H9 (cell line): ENCODE measurements around the gene PPP2CA. TPM values are rescaled to one million over a fixed set of nuclear protein-coding genes. Genes with fewer than 3 reads are reported as not detected.

ENCODE experiments used
- DNase-seq: peaks from one replicate; pipeline ENCODE4 v3.0.0-alpha.2; 2017
- H2AFZ ChIP-seq: one replicate; pipeline ENCODE4 v1.6.1; 2013; ENCODE audit warnings: mild to moderate bottlenecking, low read length, control low read depth, moderate library complexity
- H2AK5ac ChIP-seq: 2 replicates; pipeline ENCODE4 v1.6.1; 2013; ENCODE audit warnings: low read length, control low read depth, mixed read lengths; ENCODE audit not compliant: insufficient read length
- H2BK120ac ChIP-seq: one replicate; pipeline ENCODE4 v1.6.1; 2013; ENCODE audit warnings: low read depth, mild to moderate bottlenecking, low read length, control low read depth, inconsistent platforms; ENCODE audit not compliant: poor library complexity, severe bottlenecking
- H2BK12ac ChIP-seq: 2 replicates; pipeline ENCODE4 v1.6.1; 2013; ENCODE audit warnings: low read length, control low read depth, mixed read lengths, low read depth; ENCODE audit not compliant: insufficient read length
- H2BK15ac ChIP-seq: 2 replicates; pipeline ENCODE4 v1.6.1; 2013; ENCODE audit warnings: low read depth, low read length, control low read depth
- H2BK20ac ChIP-seq: one replicate; pipeline ENCODE4 v1.6.1; 2013; ENCODE audit warnings: low read depth, mild to moderate bottlenecking, low read length, control low read depth, inconsistent platforms; ENCODE audit not compliant: poor library complexity, severe bottlenecking
- H2BK5ac ChIP-seq: 2 replicates; pipeline ENCODE4 v1.6.1; 2013; ENCODE audit warnings: low read length, control low read depth, mixed read lengths; ENCODE audit not compliant: insufficient read length
- H3K14ac ChIP-seq: 2 replicates; pipeline ENCODE4 v1.6.1; 2013; ENCODE audit warnings: low read length, control low read depth; ENCODE audit not compliant: insufficient read depth
- H3K18ac ChIP-seq: 2 replicates; pipeline ENCODE4 v1.6.1; 2013; ENCODE audit warnings: low read depth, mild to moderate bottlenecking, mixed read lengths, low read length, control low read depth; ENCODE audit not compliant: insufficient read length
- H3K23ac ChIP-seq: 2 replicates; pipeline ENCODE4 v1.6.1; 2013; ENCODE audit warnings: low read length, control low read depth, mixed read lengths, low read depth; ENCODE audit not compliant: insufficient read length
- H3K23me2 ChIP-seq: 2 replicates; pipeline ENCODE4 v1.6.1; 2013; ENCODE audit warnings: low read depth, mild to moderate bottlenecking, mixed read lengths, low read length, control low read depth; ENCODE audit not compliant: insufficient read length, poor library complexity, severe bottlenecking
- H3K27ac ChIP-seq: 2 replicates; pipeline ENCODE4 v1.5.1; 2013; ENCODE audit warnings: low read length, control low read depth, mixed read lengths, low read depth; ENCODE audit not compliant: insufficient read length
- H3K27me3 ChIP-seq: 2 replicates; pipeline ENCODE4 v1.6.1; 2013; ENCODE audit warnings: low read length, control low read depth, inconsistent platforms; ENCODE audit not compliant: insufficient read depth
- H3K4ac ChIP-seq: 2 replicates; pipeline ENCODE4 v1.6.1; 2013; ENCODE audit warnings: low read depth, mild to moderate bottlenecking, control low read depth, inconsistent platforms, low read length, moderate library complexity
- H3K4me1 ChIP-seq: 2 replicates; pipeline ENCODE4 v1.6.1; 2013; ENCODE audit warnings: low read length, control low read depth, inconsistent platforms; ENCODE audit not compliant: insufficient read depth
- H3K4me2 ChIP-seq: 2 replicates; pipeline ENCODE4 v1.6.1; 2013; ENCODE audit warnings: low read length, control low read depth, mixed read lengths; ENCODE audit not compliant: insufficient read length, insufficient read depth
- H3K56ac ChIP-seq: 2 replicates; pipeline ENCODE4 v1.6.1; 2013; ENCODE audit warnings: low read depth, mild to moderate bottlenecking, mixed read lengths, low read length, control low read depth; ENCODE audit not compliant: insufficient read length
- H3K79me1 ChIP-seq: 2 replicates; pipeline ENCODE4 v1.6.1; 2013; ENCODE audit warnings: low read depth, mild to moderate bottlenecking, moderate library complexity, low read length, control low read depth, inconsistent platforms; ENCODE audit not compliant: insufficient read depth, poor library complexity, severe bottlenecking
- H3K79me2 ChIP-seq: 2 replicates; pipeline ENCODE4 v1.6.1; 2013; ENCODE audit warnings: low read length, control low read depth, inconsistent platforms; ENCODE audit not compliant: insufficient read depth
- H3K9ac ChIP-seq: 2 replicates; pipeline ENCODE4 v1.6.1; 2013; ENCODE audit warnings: low read length, control low read depth, mixed read lengths; ENCODE audit not compliant: insufficient read length; ENCODE audit errors: extremely low read depth
- H3K9me3 ChIP-seq: one replicate; pipeline ENCODE4 v1.6.1; 2013; ENCODE audit warnings: low read depth, low read length, inconsistent platforms; ENCODE audit not compliant: control insufficient read depth
- H3T11ph ChIP-seq: one replicate; pipeline ENCODE4 v1.6.1; 2013; ENCODE audit warnings: mild to moderate bottlenecking, low read length, control low read depth, inconsistent platforms
- H4K20me1 ChIP-seq: one replicate; pipeline ENCODE4 v1.6.1; 2013; ENCODE audit not compliant: control insufficient read depth, insufficient read length, insufficient read depth
- H4K5ac ChIP-seq: 2 replicates; pipeline ENCODE4 v1.6.1; 2013; ENCODE audit warnings: low read depth, mild to moderate bottlenecking, mixed read lengths, low read length, control low read depth; ENCODE audit not compliant: insufficient read length
- H4K8ac ChIP-seq: replicated peaks from 2 replicates; pipeline ENCODE4 v1.6.1; 2013; ENCODE audit warnings: low read length, control low read depth, mixed read lengths, low read depth; ENCODE audit not compliant: insufficient read length
- H4K91ac ChIP-seq: 2 replicates; pipeline ENCODE4 v1.6.1; 2013; ENCODE audit warnings: low read depth, mild to moderate bottlenecking, moderate library complexity, mixed read lengths, low read length, control low read depth; ENCODE audit not compliant: insufficient read length
- H3K27ac Mint-ChIP-seq, 3 experiments: 2 replicates in 2 of 3; 3 replicates in 1 of 3; pipeline ENCODE4 v1.8.0; 2020 to 2021; ENCODE audit warnings: mixed read lengths in 3 of 3, mild to moderate bottlenecking in 1 of 3, moderate library complexity in 1 of 3
- H3K27me3 Mint-ChIP-seq: 2 replicates; pipeline ENCODE4 v1.8.0; 2021; ENCODE audit warnings: low read depth, mild to moderate bottlenecking, moderate library complexity, mixed read lengths
- H3K36me3 Mint-ChIP-seq, 3 experiments: 2 replicates in 2 of 3; 3 replicates in 1 of 3; pipeline ENCODE4 v1.8.0; 2020 to 2021; ENCODE audit warnings: low read depth in 3 of 3, mixed read lengths in 3 of 3; ENCODE audit not compliant: insufficient read depth in 1 of 3
- H3K4me1 Mint-ChIP-seq, 2 experiments: 2 replicates each; pipeline ENCODE4 v1.8.0; 2020; ENCODE audit warnings: mixed read lengths in 2 of 2
- H3K4me3 Mint-ChIP-seq, 2 experiments: 2 replicates in 1 of 2; 3 replicates in 1 of 2; pipeline ENCODE4 v1.8.0; 2020 to 2021; ENCODE audit warnings: mild to moderate bottlenecking in 2 of 2, mixed read lengths in 2 of 2, moderate library complexity in 1 of 2
- H3K9me3 Mint-ChIP-seq, 2 experiments: 2 replicates in 1 of 2; 3 replicates in 1 of 2; pipeline ENCODE4 v1.8.0; 2020; ENCODE audit warnings: mild to moderate bottlenecking in 2 of 2, mixed read lengths in 2 of 2, moderate library complexity in 1 of 2
- CTCF ChIP-seq: fragments of 200-600 bp; sonication (generic); conservative IDR thresholded peaks from 3 replicates; pipeline ENCODE4 v1.8.0; 2021; ENCODE audit warnings: antibody characterized with exemption, mild to moderate bottlenecking
- WGBS: extraction: QIAGEN DNeasy Blood & Tissue Kit; methylation state at CpG from one replicate; pipeline ENCODE4 v1.1.7; 2013; ENCODE audit warnings: missing lambda C conversion rate, low lambda C conversion rate, mixed read lengths; ENCODE audit not compliant: insufficient read length; ENCODE audit errors: extremely low coverage; 5-methylcytosine and 5-hydroxymethylcytosine counted together
- total RNA-seq: library from RNA; stranded (reverse); gene quantifications from 2 replicates; pipeline ENCODE4 v1.2.1, GENCODE V29; 2021

PPP2CA gene
- total RNA-seq, 1 experiment from 2014 or later = 244 TPM

DNA sequence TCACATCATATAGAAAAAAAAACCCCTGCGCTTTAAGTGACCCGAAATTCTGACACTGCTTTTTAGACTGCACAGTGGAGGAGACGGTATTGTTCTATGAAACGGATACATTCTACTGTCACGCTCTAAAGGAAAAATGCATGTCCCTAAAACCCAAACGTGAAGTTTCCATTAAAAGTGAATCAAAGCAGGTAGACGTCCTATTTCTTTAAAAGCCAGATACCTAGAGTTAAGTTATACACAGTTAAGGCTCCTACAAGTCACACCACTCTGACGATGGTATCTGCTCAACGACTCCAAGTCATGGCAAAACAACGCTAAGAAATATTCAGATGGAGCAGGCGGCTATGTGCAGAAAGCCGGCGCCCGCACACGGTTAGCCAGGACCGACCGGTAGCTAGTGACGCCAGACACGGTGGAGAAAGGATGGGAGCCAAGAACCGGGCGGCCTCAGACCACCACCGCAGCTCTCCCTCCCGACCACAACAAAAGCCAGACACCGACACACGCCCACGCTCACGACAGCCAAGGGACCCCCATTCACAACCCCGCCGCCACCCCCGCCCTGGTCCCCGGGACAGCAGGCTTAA lies 49.9 kb downstream of the PPP2CA start:
- Histone ChIP-seq H4K91ac (no peak overlapping the region), H2BK12ac (no peak overlapping the region), H3K14ac (peak overlapping the region; percentile 88), H3K79me2 (peaks cover 18% of the 10 kb centered on the region), H3K4me1 (peaks cover 3% of the 10 kb centered on the region), H2BK15ac (no peak overlapping the region), H3K56ac (no peak overlapping the region), H2BK5ac (no peak overlapping the region), H3K4me2 (peak overlapping the region; percentile 86), H3K9me3 (no peaks in the 10 kb centered on the region), H3K18ac (no peak overlapping the region), H2AFZ (no peak overlapping the region), H3T11ph (no peak overlapping the region), H3K23me2 (peaks cover 11% of the 10 kb centered on the region), H3K4ac (no peak overlapping the region), H3K27ac (no peak overlapping the region), H2BK20ac (no peak overlapping the region), H4K20me1 (peaks cover 3% of the 10 kb centered on the region), H3K23ac (no peak overlapping the region), H3K79me1 (peaks cover 13% of the 10 kb centered on the region), H4K8ac (no peak overlapping the region), H2BK120ac (no peak overlapping the region), H4K5ac (no peak overlapping the region), H2AK5ac (no peak overlapping the region), H3K27me3 (no peaks in the 10 kb centered on the region), H3K9ac (peak overlapping the region; percentile 93)
- peaks cover 14 to 17% of the 10 kb centered on the region in 2 experiments for H3K4me1 Mint-ChIP-seq
- H3K27ac Mint-ChIP-seq = peak overlapping the region; percentile 97 to 98 (median 97)
- H3K36me3 Mint-ChIP-seq = peaks cover 22 to 30% (median 28%) of the 10 kb centered on the region in 3 experiments; a peak in 6 of 7 replicates
- H3K27me3 Mint-ChIP-seq = no peaks in the 10 kb centered on the region
- no peaks in the 10 kb centered on the region for H3K9me3 Mint-ChIP-seq
- DNase-seq = no peak
- H3K4me3 Mint-ChIP-seq = peak overlapping the region; percentile 97 to 99
- TF ChIP-seq CTCF = no peak
- no CpG with 5 or more reads among the region's 31 CpGs for WGBS
